Sigmoid colon (tissue), 4 donors: ENCODE measurements around the gene PHF10.

Experiments used
- POLR2A ChIP-seq, 2 donors: fragments of 450-650 bp; IDR thresholded peaks; one replicate each; pipeline ENCODE4 v1.6.1; 2016; ENCODE audit warnings: antibody characterized with exemption in 2 of 2, mild to moderate bottlenecking in 2 of 2, moderate library complexity in 2 of 2
- POLR2AphosphoS5 ChIP-seq, 4 donors: sonication (generic); formaldehyde crosslinking; IDR thresholded peaks; one replicate each; pipeline ENCODE4 v1.6.1; 2017; ENCODE audit warnings: antibody characterized with exemption in 4 of 4
- TF ChIP-seq, protein P1 (sequence below), 4 experiments: fragments of 450-650 bp in 3 of 4; fragments of 200-600 bp in 1 of 4; IDR thresholded peaks; one replicate each; pipeline ENCODE4 v1.5.1; 2016 to 2019; ENCODE audit warnings: antibody characterized with exemption in 4 of 4, mild to moderate bottlenecking in 3 of 4, moderate library complexity in 2 of 4

DNA sequence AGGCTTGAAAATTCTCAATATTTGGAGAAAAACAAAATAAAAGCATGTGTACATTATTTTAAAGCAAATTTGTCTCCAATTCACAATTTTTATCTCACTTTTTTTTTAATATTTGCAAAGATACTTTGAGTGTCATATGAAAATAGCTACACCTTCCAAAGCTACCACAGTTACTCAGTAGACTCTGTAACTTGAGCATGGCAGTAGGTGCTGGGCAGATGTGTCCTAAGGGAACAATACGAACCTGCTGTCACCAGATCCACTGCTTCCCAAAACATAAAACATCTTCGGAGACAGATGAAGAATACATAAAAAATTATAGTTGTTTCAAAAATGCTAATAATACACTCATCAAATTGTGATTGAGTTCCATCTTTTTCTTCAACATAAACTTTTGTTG is 33.0 kb downstream of the PHF10 start:
- TF ChIP-seq POLR2AphosphoS5 (IDR thresholded peaks at IDR 0.05) (no peak), POLR2A (IDR thresholded peaks at IDR 0.05) (no peak)
- TF ChIP-seq, protein P1, sequence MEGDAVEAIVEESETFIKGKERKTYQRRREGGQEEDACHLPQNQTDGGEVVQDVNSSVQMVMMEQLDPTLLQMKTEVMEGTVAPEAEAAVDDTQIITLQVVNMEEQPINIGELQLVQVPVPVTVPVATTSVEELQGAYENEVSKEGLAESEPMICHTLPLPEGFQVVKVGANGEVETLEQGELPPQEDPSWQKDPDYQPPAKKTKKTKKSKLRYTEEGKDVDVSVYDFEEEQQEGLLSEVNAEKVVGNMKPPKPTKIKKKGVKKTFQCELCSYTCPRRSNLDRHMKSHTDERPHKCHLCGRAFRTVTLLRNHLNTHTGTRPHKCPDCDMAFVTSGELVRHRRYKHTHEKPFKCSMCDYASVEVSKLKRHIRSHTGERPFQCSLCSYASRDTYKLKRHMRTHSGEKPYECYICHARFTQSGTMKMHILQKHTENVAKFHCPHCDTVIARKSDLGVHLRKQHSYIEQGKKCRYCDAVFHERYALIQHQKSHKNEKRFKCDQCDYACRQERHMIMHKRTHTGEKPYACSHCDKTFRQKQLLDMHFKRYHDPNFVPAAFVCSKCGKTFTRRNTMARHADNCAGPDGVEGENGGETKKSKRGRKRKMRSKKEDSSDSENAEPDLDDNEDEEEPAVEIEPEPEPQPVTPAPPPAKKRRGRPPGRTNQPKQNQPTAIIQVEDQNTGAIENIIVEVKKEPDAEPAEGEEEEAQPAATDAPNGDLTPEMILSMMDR (IDR thresholded peaks at IDR 0.05) = no peak
